Measurements from ENCODE around the gene CRACDL. TPM values are rescaled to one million over a fixed set of nuclear protein-coding genes. Genes with fewer than 3 reads are reported as not detected.

CRACDL gene
- total RNA-seq, 1 experiment from 2014 or later = not detected

DNA sequence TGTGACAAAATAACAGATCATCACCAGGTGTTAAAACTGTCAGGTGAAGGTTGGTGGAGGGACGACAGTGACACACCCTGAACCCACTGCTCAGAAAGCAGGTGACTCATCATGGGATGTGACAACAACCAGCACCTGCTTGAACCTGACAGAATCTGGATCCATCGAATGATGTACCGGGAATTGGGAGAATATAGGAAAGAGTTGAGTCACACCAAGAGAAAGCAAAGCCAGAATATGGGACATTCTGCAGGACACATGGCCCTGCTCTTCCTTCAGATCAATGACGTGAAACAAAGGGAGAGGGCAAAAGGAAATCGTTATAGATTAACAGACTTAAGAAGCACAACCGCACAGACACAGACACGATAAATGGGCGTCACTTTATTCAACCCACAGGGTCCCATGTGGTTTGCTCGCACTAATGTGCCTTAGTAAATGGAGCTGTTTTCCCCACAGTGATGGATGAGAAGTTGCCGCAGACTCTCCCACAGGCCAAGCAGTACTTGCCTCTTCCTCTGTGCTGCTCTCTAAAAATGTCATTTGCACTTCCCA lies 100.1 kb downstream of the CRACDL start:
- intact Hi-C loops (cut with micrococcal nuclease) = no loop called here
- ATAC-seq = no peak
- CTCF ChIA-PET = interaction anchor here (0.6 to 1.4 kb wide), 2 partner anchors 186 to 201 kb away, joined by 3 to 10 read pairs; no protein-coding TSS in a partner anchor

DNA sequence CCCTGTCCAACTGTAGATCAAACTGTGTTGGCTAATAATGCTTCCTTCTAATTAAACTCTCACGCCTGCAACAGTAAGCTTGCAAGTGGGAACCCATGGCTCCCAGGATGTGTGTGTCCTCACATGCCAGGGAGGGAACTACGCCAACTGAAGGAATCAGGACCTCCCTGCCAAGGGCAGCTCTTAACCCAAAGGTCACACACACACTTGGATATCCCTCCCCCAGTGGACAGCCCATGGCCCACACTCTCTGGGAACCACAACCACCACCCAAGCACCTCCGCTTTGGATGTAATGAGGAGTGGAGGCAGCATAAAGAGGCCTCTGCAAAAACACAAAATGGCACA lies 102.1 kb downstream of the CRACDL start:
- Histone ChIP-seq H3K4me2 (ENCODE audit: low read length) (no peak overlapping the region), H3K4me3 (ENCODE audit: low read length) (no peak overlapping the region), H3K27ac (ENCODE audit: low read length) (no peak overlapping the region), H3K36me3 (ENCODE audit: low read depth, low read length) (no peaks in the 10 kb centered on the region), H4K20me1 (ENCODE audit: low read length) (no peaks in the 10 kb centered on the region), H3K9ac (ENCODE audit: low read length) (no peak overlapping the region), H3K27me3 (ENCODE audit: low read length) (no peaks in the 10 kb centered on the region), H3F3A (ENCODE audit: low read length, unreplicated experiment) (no peaks in the 10 kb centered on the region), H3K79me2 (ENCODE audit: low read length) (no peaks in the 10 kb centered on the region), H3K4me1 (ENCODE audit: insufficient read depth, low read length) (peaks cover 19% of the 10 kb centered on the region), H2AFZ (ENCODE audit: low read length) (no peak overlapping the region), H3K9me2 (replicated peaks; ENCODE audit: low read length) (no peaks in the 10 kb centered on the region), H3K9me3 (ENCODE audit: low read length) (no peaks in the 10 kb centered on the region)
- ATAC-seq (no peak), DNase-seq (no peak)
- intact Hi-C loops (cut with micrococcal nuclease) = no loop called here
- TF ChIP-seq EZH2 (IDR thresholded peaks at IDR 0.05; ENCODE audit: low read length, unreplicated experiment) (no peak), EZH2phosphoT487 (IDR thresholded peaks at IDR 0.05; ENCODE audit: borderline replicate concordance, low read length) (no peak)
- TF ChIP-seq, protein P1, sequence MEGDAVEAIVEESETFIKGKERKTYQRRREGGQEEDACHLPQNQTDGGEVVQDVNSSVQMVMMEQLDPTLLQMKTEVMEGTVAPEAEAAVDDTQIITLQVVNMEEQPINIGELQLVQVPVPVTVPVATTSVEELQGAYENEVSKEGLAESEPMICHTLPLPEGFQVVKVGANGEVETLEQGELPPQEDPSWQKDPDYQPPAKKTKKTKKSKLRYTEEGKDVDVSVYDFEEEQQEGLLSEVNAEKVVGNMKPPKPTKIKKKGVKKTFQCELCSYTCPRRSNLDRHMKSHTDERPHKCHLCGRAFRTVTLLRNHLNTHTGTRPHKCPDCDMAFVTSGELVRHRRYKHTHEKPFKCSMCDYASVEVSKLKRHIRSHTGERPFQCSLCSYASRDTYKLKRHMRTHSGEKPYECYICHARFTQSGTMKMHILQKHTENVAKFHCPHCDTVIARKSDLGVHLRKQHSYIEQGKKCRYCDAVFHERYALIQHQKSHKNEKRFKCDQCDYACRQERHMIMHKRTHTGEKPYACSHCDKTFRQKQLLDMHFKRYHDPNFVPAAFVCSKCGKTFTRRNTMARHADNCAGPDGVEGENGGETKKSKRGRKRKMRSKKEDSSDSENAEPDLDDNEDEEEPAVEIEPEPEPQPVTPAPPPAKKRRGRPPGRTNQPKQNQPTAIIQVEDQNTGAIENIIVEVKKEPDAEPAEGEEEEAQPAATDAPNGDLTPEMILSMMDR (conservative IDR thresholded peaks at IDR 0.05; ENCODE audit: low read depth, low read length) = no peak
- ChIA-PET CTCF (no interaction called here), POLR2A (ENCODE audit: unreplicated experiment) (no interaction called here)
- BruUV-seq (replicated peaks) = no TSS peak

More for the DNA sequence above, 100.1 kb downstream of the CRACDL start:
- POLR2A ChIA-PET (ENCODE audit: unreplicated experiment) = no interaction called here
- no peaks in the 10 kb centered on the region for H3K9me2 ChIP-seq (replicated peaks; ENCODE audit: low read length)
- no peak overlapping the region for H3K4me3 ChIP-seq (ENCODE audit: low read length)
- H3K27ac ChIP-seq (ENCODE audit: low read length) = no peak overlapping the region
- H3K4me1 ChIP-seq (ENCODE audit: insufficient read depth, low read length) = 0 out of 2 replicates have a peak, but pooled peaks cover 5% of the 10 kb centered on the region
- H2AFZ ChIP-seq (ENCODE audit: low read length) = no peak overlapping the region
- BruUV-seq (replicated peaks) = no TSS peak
- H3K27me3 ChIP-seq (ENCODE audit: low read length) = no peaks in the 10 kb centered on the region
- H3K9ac ChIP-seq (ENCODE audit: low read length) = no peak overlapping the region
- no peak overlapping the region for H3K4me2 ChIP-seq (ENCODE audit: low read length)
- DNase-seq = peak; percentile 39
- no peaks in the 10 kb centered on the region for H3K36me3 ChIP-seq (ENCODE audit: low read depth, low read length)
- H3K79me2 ChIP-seq (ENCODE audit: low read length) = no peaks in the 10 kb centered on the region
- H4K20me1 ChIP-seq (ENCODE audit: low read length) = no peaks in the 10 kb centered on the region
- no peak for TF ChIP-seq EZH2phosphoT487 (IDR thresholded peaks at IDR 0.05; ENCODE audit: borderline replicate concordance, low read length)
- TF ChIP-seq EZH2 (IDR thresholded peaks at IDR 0.05; ENCODE audit: low read length, unreplicated experiment) = no peak
- TF ChIP-seq, protein P1 (conservative IDR thresholded peaks at IDR 0.05; ENCODE audit: low read depth, low read length) = no peak
- H3K9me3 ChIP-seq (ENCODE audit: low read length) = no peaks in the 10 kb centered on the region
- no peaks in the 10 kb centered on the region for H3F3A ChIP-seq (ENCODE audit: low read length, unreplicated experiment)

DNA sequence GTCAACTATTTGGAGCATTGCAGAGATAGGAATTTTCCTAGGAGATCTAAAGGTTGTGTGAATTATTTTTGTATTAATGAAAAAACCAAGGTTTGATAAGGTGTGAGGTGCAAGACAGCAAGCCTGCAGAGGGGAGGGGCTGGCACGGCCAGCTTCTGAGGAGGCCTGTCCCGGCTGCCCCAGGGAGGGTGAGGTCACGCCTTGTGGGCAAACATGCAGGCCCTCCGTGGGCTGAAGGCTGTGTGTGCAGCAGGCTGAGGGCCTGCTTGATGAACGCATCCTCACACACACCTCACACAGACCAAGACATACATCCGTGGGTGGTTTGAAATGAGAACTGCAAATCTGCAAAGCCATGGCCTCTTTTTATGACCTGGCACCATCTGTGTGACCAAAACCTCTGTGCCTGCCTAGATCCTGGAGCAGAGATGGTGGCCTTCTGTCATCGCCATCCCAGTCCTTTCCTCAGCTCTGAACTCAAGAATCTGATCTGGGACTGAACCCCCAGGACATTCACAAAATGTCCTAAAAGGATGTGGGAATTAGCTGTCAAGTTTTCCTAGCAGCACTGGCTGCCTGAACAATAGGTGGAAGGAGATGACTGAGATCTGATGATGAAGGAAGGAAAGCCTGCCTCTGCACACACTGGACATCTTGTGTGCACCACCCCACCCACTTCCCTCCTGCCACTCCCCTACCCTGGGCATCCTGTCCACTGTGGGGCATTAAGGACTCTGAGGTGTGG lies 102.7 kb downstream of the CRACDL start:
- Histone ChIP-seq H4K20me1 (ENCODE audit: low read length) (no peaks in the 10 kb centered on the region), H3K9me2 (replicated peaks; ENCODE audit: low read length) (no peaks in the 10 kb centered on the region), H3K4me2 (ENCODE audit: low read length) (no peak overlapping the region), H3F3A (ENCODE audit: low read length, unreplicated experiment) (no peaks in the 10 kb centered on the region), H3K27me3 (ENCODE audit: low read length) (no peaks in the 10 kb centered on the region), H3K9me3 (ENCODE audit: low read length) (no peaks in the 10 kb centered on the region), H3K4me3 (ENCODE audit: low read length) (no peak overlapping the region), H3K4me1 (ENCODE audit: insufficient read depth, low read length) (peaks cover 24% of the 10 kb centered on the region), H2AFZ (ENCODE audit: low read length) (no peak overlapping the region), H3K79me2 (ENCODE audit: low read length) (no peaks in the 10 kb centered on the region), H3K36me3 (ENCODE audit: low read depth, low read length) (no peaks in the 10 kb centered on the region), H3K27ac (ENCODE audit: low read length) (no peak overlapping the region), H3K9ac (ENCODE audit: low read length) (no peak overlapping the region)
- ATAC-seq (no peak), DNase-seq (peak; percentile 22)
- CTCF ChIA-PET = no interaction called here
- intact Hi-C loops (cut with micrococcal nuclease) = no loop called here
- POLR2A ChIA-PET (ENCODE audit: unreplicated experiment) = no interaction called here
- TF ChIP-seq EZH2phosphoT487 (IDR thresholded peaks at IDR 0.05; ENCODE audit: borderline replicate concordance, low read length) (no peak), EZH2 (IDR thresholded peaks at IDR 0.05; ENCODE audit: low read length, unreplicated experiment) (no peak)
- TF ChIP-seq, protein P1 (conservative IDR thresholded peaks at IDR 0.05; ENCODE audit: low read depth, low read length) = no peak
- no TSS peak for BruUV-seq (replicated peaks)

All from PC-3 (cell line).